NCI-H69 (cell line): ENCODE measurements around the gene OR2T1.
"Not testable (repeated sequence)": the region's sequence is repeated elsewhere in the genome, so short reads cannot be mapped to it uniquely, and the experiment has no call there.

Experiments
- DNase-seq: peaks from one replicate; lab custom pipeline; 2025; lab: John Stamatoyannopoulos, UW

Gene OR2T1

GRCh38 chr1:248402748-248403147 is at the start of gene OR2T1:
Gene OR2T1 (plus strand): TSS chr1:248403048. CDS start chr1:248406148, 3,100 bp downstream.
- no peak for DNase-seq

- DNase-seq: no peak
Measured at GRCh38 chr1:248359415-248359814, 43.4 kb upstream of the OR2T1 start.

GRCh38 chr1:248361121-248361715 is 41.6 kb upstream of the OR2T1 start, which contains the start of gene OR2T4:
Gene OR2T4 (plus strand): TSS chr1:248361665. CDS start chr1:248361665, 0 bp downstream.
- DNase-seq: no peak

GRCh38 chr1:248366609-248367008 is 36.2 kb upstream of the OR2T1 start:
- no peak for DNase-seq

- no peak for DNase-seq
Measured at GRCh38 chr1:248372394-248372793, 30.5 kb upstream of the OR2T1 start.

GRCh38 chr1:248373761-248374160 is 29.1 kb upstream of the OR2T1 start:
- DNase-seq: no peak

GRCh38 chr1:248375446-248375845 is 27.4 kb upstream of the OR2T1 start, which contains the start of gene OR2T6:
Gene OR2T6 (plus strand): TSS chr1:248375746. CDS start chr1:248387609, 11,863 bp downstream.
- no peak for DNase-seq

GRCh38 chr1:248376916-248377315 is 25.9 kb upstream of the OR2T1 start:
- no peak for DNase-seq

- no peak for DNase-seq
Measured at GRCh38 chr1:248380854-248381253, 22.0 kb upstream of the OR2T1 start.

- no peak for DNase-seq
Measured at GRCh38 chr1:248388426-248388825, 14.4 kb upstream of the OR2T1 start.

- DNase-seq: no peak
Measured at GRCh38 chr1:248393050-248393449, 9.8 kb upstream of the OR2T1 start.

GRCh38 chr1:248404024-248404423 is 1.2 kb downstream of the OR2T1 start:
- peak; percentile 9 for DNase-seq

GRCh38 chr1:248406721-248407692 is 4.2 kb downstream of the OR2T1 start:
- DNase-seq: no peak

GRCh38 chr1:248416226-248416625 is 13.4 kb downstream of the OR2T1 start:
- DNase-seq: no peak

GRCh38 chr1:248417854-248418253 is 15.0 kb downstream of the OR2T1 start:
- no peak for DNase-seq

- DNase-seq: no peak
Measured at GRCh38 chr1:248421384-248421783, 18.5 kb downstream of the OR2T1 start.

- DNase-seq: not testable (repeated sequence)
Measured at GRCh38 chr1:248427526-248428191, 24.8 kb downstream of the OR2T1 start.

- not testable (repeated sequence) for DNase-seq
Measured at GRCh38 chr1:248428192-248428533, 25.3 kb downstream of the OR2T1 start.

GRCh38 chr1:248431683-248432082 is 28.8 kb downstream of the OR2T1 start:
- DNase-seq: not testable (repeated sequence)

GRCh38 chr1:248432201-248432600 is 29.4 kb downstream of the OR2T1 start:
- not testable (repeated sequence) for DNase-seq

- not testable (repeated sequence) for DNase-seq
Measured at GRCh38 chr1:248433811-248434415, 31.1 kb downstream of the OR2T1 start.

GRCh38 chr1:248434913-248435312 is 32.1 kb downstream of the OR2T1 start:
- DNase-seq: not testable (repeated sequence)
